HepG2 (cell line): ENCODE data around the gene GPER1. TPM values are rescaled to one million over a fixed set of nuclear protein-coding genes. Genes with fewer than 3 reads are reported as not detected.
A peak's percentile ranks its signal among the peaks of the same experiment; 100 is the strongest.

ENCODE experiments used
- ATAC-seq: fragments of 200-7000 bp; cut with Tn5 transposase; 3 replicates; pipeline ENCODE4 v1.9.1; 2020; ENCODE audit warnings: mild to moderate bottlenecking, moderate library complexity
- BruUV-seq: library from RNA; stranded (reverse); fragments of 400-500 nt; replicated peaks from 2 replicates; lab custom pipeline; 2021; lab: Mats Ljungman, UMichigan
- CTCF ChIA-PET: fragments of 300-600 bp; formaldehyde crosslinking; extraction: SDS; loops from one replicate; lab custom pipeline; 2021; ENCODE audit warnings: low total read pairs, inconsistent platforms, low intra/inter-chr PET ratio; lab: Yijun Ruan, JAX
- POLR2A ChIA-PET: fragments of 350-600 bp; sonication (Branson Sonifier 250); formaldehyde crosslinking; loops from one replicate; lab custom pipeline; 2020; ENCODE audit warnings: antibody characterized with exemption, inconsistent platforms; lab: Yijun Ruan, JAX
- DNase-seq: peaks from one replicate; pipeline ENCODE4 v3.0.0-alpha.2; 2015; ENCODE audit warnings: low spot score
- FAIRE-seq: peaks from 3 replicates; lab custom pipeline; 2011; peaks lifted over from hg19 to GRCh38; lab: Jason Lieb, UNC
- H2AFZ ChIP-seq: one replicate; pipeline ENCODE4 v1.6.1; 2011; ENCODE audit warnings: low read length, inconsistent platforms
- H3K27ac ChIP-seq: fragments of 300-600 bp; 3 replicates; pipeline ENCODE4 v1.8.0; 2011; ENCODE audit warnings: mixed run types, mild to moderate bottlenecking, mixed read lengths, low read length, inconsistent platforms; ENCODE audit not compliant: insufficient read depth; ENCODE audit errors: extremely low read length
- H3K27me3 ChIP-seq, 2 experiments: fragments of 200-600 bp in 1 of 2; 2 replicates in 1 of 2; 3 replicates in 1 of 2; pipeline versions ENCODE4 v1.6.0 to v1.8.0; 2011; ENCODE audit warnings: low read length in 2 of 2, mild to moderate bottlenecking in 2 of 2, moderate library complexity in 2 of 2, inconsistent platforms in 1 of 2; ENCODE audit not compliant: insufficient read depth in 2 of 2, control insufficient read depth in 1 of 2
- H3K36me3 ChIP-seq, 2 experiments: fragments of 200-600 bp in 1 of 2; replicated peaks in 1 of 2; 2 replicates in 1 of 2; 3 replicates in 1 of 2; pipeline versions ENCODE4 v1.5.1 to v1.8.0; 2011; ENCODE audit warnings: low read length in 2 of 2, inconsistent platforms in 1 of 2; ENCODE audit not compliant: insufficient read depth in 2 of 2, control insufficient read depth in 1 of 2
- H3K4me1 ChIP-seq: 2 replicates; pipeline ENCODE4 v1.5.1; 2012; ENCODE audit warnings: low read length, inconsistent platforms; ENCODE audit not compliant: insufficient read depth
- H3K4me2 ChIP-seq: 2 replicates; pipeline ENCODE4 v1.6.0; 2011; ENCODE audit warnings: low read depth, low read length, inconsistent platforms
- H3K4me3 ChIP-seq, 3 experiments: fragments of 200-600 bp in 1 of 3; sonication (generic), shearing (Covaris generic) in 1 of 3; replicated peaks in 1 of 3; 2 replicates each; pipeline ENCODE4 v1.5.1; 2011 to 2016; ENCODE audit warnings: low read length in 3 of 3, inconsistent platforms in 2 of 3, low read depth in 2 of 3, mild to moderate bottlenecking in 2 of 3, control low read depth in 1 of 3, mixed read lengths in 1 of 3; ENCODE audit not compliant: insufficient read depth in 1 of 3
- H3K79me2 ChIP-seq: one replicate; pipeline ENCODE4 v1.6.1; 2011; ENCODE audit warnings: low read length, inconsistent platforms; ENCODE audit not compliant: insufficient read depth
- H3K9ac ChIP-seq: 2 replicates; pipeline ENCODE4 v1.6.0; 2011; ENCODE audit warnings: mild to moderate bottlenecking, low read depth, low read length, inconsistent platforms; ENCODE audit not compliant: insufficient read depth
- H3K9me3 ChIP-seq: 2 replicates; pipeline ENCODE4 v1.5.1; 2012; ENCODE audit warnings: mild to moderate bottlenecking, low read length
- H4K20me1 ChIP-seq: 2 replicates; pipeline ENCODE4 v1.6.0; 2011; ENCODE audit warnings: inconsistent platforms, mild to moderate bottlenecking, low read length, moderate library complexity; ENCODE audit not compliant: insufficient read depth
- AGO2 ChIP-seq: fragments of 200-400 bp; formaldehyde crosslinking; optimal IDR thresholded peaks from 2 replicates; pipeline ENCODE3; 2017; ENCODE audit warnings: mild to moderate bottlenecking, low read depth, low read length, moderate library complexity
- HNRNPL ChIP-seq: fragments of 200-400 bp; formaldehyde crosslinking; IDR thresholded peaks from 2 replicates; pipeline ENCODE4 v1.6.1; 2017; ENCODE audit warnings: mild to moderate bottlenecking, low read depth, low read length
- RBM22 ChIP-seq: fragments of 200-400 bp; formaldehyde crosslinking; optimal IDR thresholded peaks from 2 replicates; pipeline ENCODE3; 2017; ENCODE audit warnings: mild to moderate bottlenecking, low read length, moderate library complexity
- WGBS: methylation state at CpG from one replicate; pipeline ENCODE4 v1.1.6; 2017; ENCODE audit warnings: low lambda C conversion rate; 5-methylcytosine and 5-hydroxymethylcytosine counted together
- in situ Hi-C: cut with HindIII; loops from 2 replicates; pipeline ENCODE4 v1.10.0; 2017; ENCODE audit warnings: low pct_unique_long_range_greater_than_20kb; ENCODE audit not compliant: extremely low pct_ligation_motif_present
- intact Hi-C: fragments of 100-400 bp; cut with micrococcal nuclease; formaldehyde crosslinking; loops from one replicate; pipeline ENCODE4 v1.10.0; 2022; ENCODE audit not compliant: unreplicated experiment
- polyA plus RNA-seq, 8 experiments: library from polyadenylated mRNA; depleted of rRNA in 3 of 8; stranded (reverse) in 7 of 8; unstranded in 1 of 8; fragments of >200 nt; fragmentation: Illumina TruSeq in 4 of 8; extraction: Trizol in 4 of 8; gene quantifications; 2 replicates each; pipeline versions ENCODE4 v1.2.1 to v1.2.3, GENCODE V29; 2011 to 2016; ENCODE audit warnings: low read depth in 4 of 8, missing spikeins in 1 of 8, mixed read lengths in 1 of 8; ENCODE audit not compliant: insufficient read depth in 1 of 8
- total RNA-seq, 5 experiments: library from RNA; depleted of rRNA; stranded (reverse); fragments of >200 nt; fragmentation: Illumina TruSeq; extraction: Trizol; gene quantifications; 2 replicates each; pipeline ENCODE4 v1.2.3, GENCODE V29; 2016; ENCODE audit warnings: low read depth in 1 of 5
- TF ChIP-seq, protein P1 (sequence below), 2 experiments: sonication (generic) in 1 of 2; formaldehyde crosslinking in 1 of 2; IDR thresholded peaks; 2 replicates each; pipeline versions ENCODE4 v1.4.0 to v1.6.1; 2016 to 2020; ENCODE audit warnings: borderline replicate concordance in 1 of 2, low read depth in 1 of 2, mild to moderate bottlenecking in 1 of 2, missing genetic modification reagents in 1 of 2

GPER1 gene
- total and polyA plus RNA-seq, 2 of the 13 experiments (the other 11 are each of a cell fraction or from before 2014, with no cell fraction given), result 12.7 to 19.7 TPM

DNA sequence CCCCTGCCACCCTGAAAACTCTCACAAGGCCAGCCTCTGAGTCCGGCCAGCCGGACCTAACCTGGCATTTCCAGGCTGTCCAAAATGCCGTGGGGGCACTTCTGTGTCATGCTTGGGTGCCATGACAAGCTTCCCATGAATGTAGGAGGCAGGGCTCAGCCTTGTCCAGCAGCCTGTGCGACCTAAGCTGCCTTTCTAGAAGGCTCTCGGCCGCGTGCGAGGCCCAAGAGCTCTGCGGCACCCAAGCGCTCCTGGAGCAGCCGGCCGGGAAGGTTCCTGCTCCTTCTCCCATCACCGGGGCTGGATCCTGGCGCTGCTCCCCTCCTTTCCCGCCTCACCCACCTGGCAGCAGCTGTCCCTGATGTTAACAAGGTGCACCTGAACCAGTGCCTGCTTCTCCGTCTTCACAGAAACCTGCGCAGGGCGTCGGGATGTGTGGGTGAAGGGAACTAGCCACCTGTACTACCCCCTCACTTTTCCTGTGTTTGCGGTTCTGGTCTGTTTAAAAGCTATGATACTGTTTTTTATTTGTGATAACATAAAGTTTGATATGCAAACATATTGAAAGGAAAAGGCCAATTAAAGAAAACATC is 6.1 kb downstream of the GPER1 start:
- in situ Hi-C loops, result no loop called here
- no peak overlapping the region for H2AFZ ChIP-seq
- DNase-seq (no peak), FAIRE-seq (no peak), ATAC-seq (no peak)
- POLR2A ChIA-PET, result interaction anchor here (1.8 to 5.1 kb wide), 2 partner anchors 9 to 63 kb away, joined by 34 to 59 read pairs; no protein-coding TSS in a partner anchor
- H3K4me2 ChIP-seq, result no peak overlapping the region
- CTCF ChIA-PET, result no interaction called here
- no peak overlapping the region for H3K27ac ChIP-seq
- H3K4me3 ChIP-seq, result no peak overlapping the region
- no TSS peak for BruUV-seq
- no peaks in the 10 kb centered on the region for H3K27me3 ChIP-seq
- peaks cover 18 to 30% of the 10 kb centered on the region in 2 experiments; a peak in 4 of 5 replicates for H3K36me3 ChIP-seq
- TF ChIP-seq, protein P1, sequence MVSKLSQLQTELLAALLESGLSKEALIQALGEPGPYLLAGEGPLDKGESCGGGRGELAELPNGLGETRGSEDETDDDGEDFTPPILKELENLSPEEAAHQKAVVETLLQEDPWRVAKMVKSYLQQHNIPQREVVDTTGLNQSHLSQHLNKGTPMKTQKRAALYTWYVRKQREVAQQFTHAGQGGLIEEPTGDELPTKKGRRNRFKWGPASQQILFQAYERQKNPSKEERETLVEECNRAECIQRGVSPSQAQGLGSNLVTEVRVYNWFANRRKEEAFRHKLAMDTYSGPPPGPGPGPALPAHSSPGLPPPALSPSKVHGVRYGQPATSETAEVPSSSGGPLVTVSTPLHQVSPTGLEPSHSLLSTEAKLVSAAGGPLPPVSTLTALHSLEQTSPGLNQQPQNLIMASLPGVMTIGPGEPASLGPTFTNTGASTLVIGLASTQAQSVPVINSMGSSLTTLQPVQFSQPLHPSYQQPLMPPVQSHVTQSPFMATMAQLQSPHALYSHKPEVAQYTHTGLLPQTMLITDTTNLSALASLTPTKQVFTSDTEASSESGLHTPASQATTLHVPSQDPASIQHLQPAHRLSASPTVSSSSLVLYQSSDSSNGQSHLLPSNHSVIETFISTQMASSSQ (IDR thresholded peaks at IDR 0.05; ENCODE audit: low read depth), result no peak
- TF ChIP-seq, protein P1 (CRISPR knock-in tag; IDR thresholded peaks at IDR 0.05; ENCODE audit: borderline replicate concordance), result no peak
- TF ChIP-seq HNRNPL (0 out of 2 replicates have a peak, but pooled peaks have one; percentile 44), AGO2 (peak; percentile 64), RBM22 (peak; percentile 73)
- no peaks in the 10 kb centered on the region for H4K20me1 ChIP-seq
- peaks cover 51% of the 10 kb centered on the region for H3K4me1 ChIP-seq
- H3K9ac ChIP-seq, result no peak overlapping the region
- peaks cover 35% of the 10 kb centered on the region for H3K79me2 ChIP-seq
- H3K9me3 ChIP-seq, result no peaks in the 10 kb centered on the region
- intact Hi-C loops, result no loop called here
- WGBS, result 97% methylated on average over 10 of the region's 20 CpGs
